ENCODE data around the gene HGFAC. TPM values are rescaled to one million over a fixed set of nuclear protein-coding genes. Genes with fewer than 3 reads are reported as not detected.
A peak's percentile ranks its signal among the peaks of the same experiment; 100 is the strongest.
"Not testable (repeated sequence)": the region's sequence is repeated elsewhere in the genome, so short reads cannot be mapped to it uniquely, and the experiment has no call there.

Gene HGFAC
- total RNA-seq, 8 experiments from 2014 or later = 0.42 to 2.5 (median 1.8) TPM; not detected in 2

DNA sequence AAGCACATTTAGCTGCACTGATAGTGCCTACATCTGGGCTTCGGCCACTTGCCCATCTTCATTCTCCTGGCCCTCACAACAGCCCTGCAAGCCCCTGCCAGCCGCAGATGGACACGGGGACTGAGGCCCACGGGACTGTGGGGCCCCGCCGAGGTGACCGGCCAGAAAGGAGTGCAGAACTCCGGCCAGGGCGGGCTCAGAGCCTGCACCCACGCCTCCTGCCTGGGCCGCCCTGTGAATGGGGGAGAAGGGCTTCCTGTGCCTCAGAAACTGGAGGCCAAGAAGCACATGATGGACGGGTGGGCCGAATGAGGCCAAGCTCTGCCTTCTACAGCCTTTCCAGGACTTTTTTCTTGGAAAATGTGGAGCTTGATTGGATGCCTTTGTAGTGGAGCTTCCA lies 35.7 kb upstream of the HGFAC start:
- 90 to 100% (median 97%) methylated on average over 1 to 6 of the region's 13 CpGs; no CpG with 5 or more reads in 4 of the 10 experiments for WGBS, 10 experiments
- Histone ChIP-seq H3K4me1 (replicated peaks in 1 of 2) (peaks cover 40 to 44% of the 10 kb centered on the region in 2 donors), H3K4me3 (no peak overlapping the region), H3K27ac (no peak overlapping the region)
- no peak for ATAC-seq (replicated peaks in 6 of 8)
- in situ Hi-C loops (cut with MboI; ENCODE audit: low pct_unique_long_range_greater_than_20kb in 2 of 9, low sequenced_read_pairs in 9 of 9, unreplicated experiment in 9 of 9) = no loop called here

DNA sequence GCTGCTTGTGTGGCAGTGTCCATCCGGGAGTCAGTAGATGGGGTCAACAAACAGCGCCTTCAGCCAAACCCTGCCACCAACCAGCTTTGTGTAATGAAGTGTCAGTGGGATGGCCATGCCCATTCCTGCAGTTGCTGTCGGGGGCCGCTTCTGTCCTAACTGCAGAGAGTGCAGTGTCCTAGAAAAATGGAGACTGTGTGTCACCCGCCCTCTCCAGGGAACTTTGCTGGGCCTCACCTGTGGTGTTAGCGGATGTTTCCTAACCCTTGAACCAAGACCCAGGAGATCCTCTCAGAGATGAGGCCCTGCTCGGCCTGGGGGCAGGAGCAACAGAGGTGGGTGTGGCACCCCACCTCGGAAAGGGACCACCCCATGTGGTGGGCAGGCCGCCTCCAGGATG lies 35.3 kb upstream of the HGFAC start:
- Histone ChIP-seq H3K4me1 (replicated peaks in 1 of 2) (peaks cover 41 to 44% of the 10 kb centered on the region in 2 donors), H3K27ac (peak overlapping the region in 1 of 2 donors; percentile 20), H3K4me3 (no peak overlapping the region)
- 60 to 100% (median 92%) methylated on average over 1 to 4 of the region's 9 CpGs; no CpG with 5 or more reads in 4 of the 10 experiments for WGBS, 10 experiments
- ATAC-seq (replicated peaks in 6 of 8) = no peak
- in situ Hi-C loops (cut with MboI; ENCODE audit: low pct_unique_long_range_greater_than_20kb in 2 of 9, low sequenced_read_pairs in 9 of 9, unreplicated experiment in 9 of 9) = no loop called here

DNA sequence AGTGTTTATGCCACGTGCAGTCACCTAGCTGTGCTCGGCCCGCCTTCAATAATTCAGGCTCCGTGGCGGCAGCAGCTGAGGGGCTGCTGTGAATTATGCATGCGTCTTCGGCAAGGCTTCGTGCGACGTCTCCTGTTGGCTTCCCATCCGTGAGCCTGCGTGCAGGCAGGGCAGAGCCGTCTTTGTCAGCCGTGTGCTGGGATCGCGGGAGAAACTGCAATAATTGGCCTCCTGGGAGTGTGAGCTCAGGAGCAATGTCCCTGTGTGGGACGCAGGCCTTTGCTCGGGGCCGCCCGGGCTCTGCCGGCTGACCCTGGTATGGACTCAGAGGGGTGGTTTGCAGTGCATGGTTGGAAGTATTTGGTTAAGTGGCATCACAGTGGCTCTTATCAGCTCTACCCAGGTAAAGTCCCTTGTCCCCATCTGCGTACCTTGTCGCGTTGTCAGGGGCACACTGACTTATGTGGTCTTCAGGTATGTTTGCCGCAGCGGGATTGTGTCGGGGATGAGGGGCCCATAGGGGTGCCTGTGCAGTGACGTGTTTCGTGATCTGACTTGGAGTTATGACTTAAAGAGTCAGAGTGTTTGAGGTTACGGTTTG lies 34.5 kb upstream of the HGFAC start:
- Histone ChIP-seq H3K4me1 (replicated peaks in 1 of 2) (peaks cover 44 to 47% of the 10 kb centered on the region in 2 donors), H3K27ac (peak overlapping the region; percentile 13 to 42), H3K4me3 (no peak overlapping the region)
- in situ Hi-C loops (cut with MboI; ENCODE audit: low pct_unique_long_range_greater_than_20kb in 2 of 9, low sequenced_read_pairs in 9 of 9, unreplicated experiment in 9 of 9) = no loop called here
- ATAC-seq (replicated peaks in 6 of 8) = peak in 5 of 8 experiments; percentile 89 to 94 (median 92)
- WGBS, 10 experiments = 0 to 100% (median 79%) methylated on average over 1 to 15 of the region's 30 CpGs; no CpG with 5 or more reads in 1 of the 10 experiments

DNA sequence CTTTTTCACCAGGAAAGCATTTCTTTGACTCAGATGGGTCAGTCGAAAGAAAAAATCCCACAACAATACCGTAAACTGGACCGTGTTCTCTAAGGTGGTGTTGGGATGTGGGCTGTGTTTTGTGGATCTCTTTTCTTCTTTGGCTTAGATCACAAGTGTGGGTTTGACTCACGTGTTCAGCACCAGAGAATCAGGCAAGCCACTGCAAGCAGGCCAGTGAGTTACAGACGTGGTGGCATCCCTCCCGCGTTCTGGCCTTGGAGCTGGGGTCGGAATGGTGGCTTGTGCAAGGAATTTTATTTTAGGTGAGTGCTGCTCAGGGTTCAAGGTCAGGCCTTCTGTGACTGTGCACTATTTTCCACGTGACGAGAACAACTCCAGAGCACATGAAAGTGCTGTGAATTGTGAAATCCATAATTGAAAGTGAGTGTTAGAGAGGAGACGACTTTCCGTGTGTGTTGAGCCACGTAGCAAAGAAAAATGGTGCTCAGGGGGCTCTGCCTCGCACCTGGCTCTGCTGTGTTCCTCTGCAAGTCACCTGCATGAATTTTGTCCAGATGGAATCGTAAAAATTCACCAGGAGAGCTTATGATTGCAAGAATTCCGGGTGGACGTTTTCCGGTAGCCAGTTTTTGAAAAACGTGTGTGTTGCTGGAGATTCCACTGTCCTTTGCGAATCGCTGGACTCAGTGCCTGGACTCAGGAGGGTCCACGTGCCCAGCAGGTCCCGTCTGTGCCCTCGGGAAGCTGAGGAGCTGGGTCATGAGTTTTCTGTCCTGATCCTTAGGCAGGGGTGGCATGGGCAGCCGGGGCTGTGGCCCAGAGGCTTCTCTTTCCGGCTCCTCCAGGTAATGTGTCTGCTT lies 33.6 kb upstream of the HGFAC start:
- H3K4me1 ChIP-seq (replicated peaks in 1 of 2) = peaks cover 44 to 47% of the 10 kb centered on the region in 2 donors
- no peak for ATAC-seq (replicated peaks in 6 of 8)
- no peak overlapping the region for H3K4me3 ChIP-seq
- 60 to 100% (median 81%) methylated on average over 2 to 19 of the region's 26 CpGs; no CpG with 5 or more reads in 2 of the 10 experiments for WGBS, 10 experiments
- no peak overlapping the region for H3K27ac ChIP-seq
- in situ Hi-C loops (cut with MboI; ENCODE audit: low pct_unique_long_range_greater_than_20kb in 2 of 9, low sequenced_read_pairs in 9 of 9, unreplicated experiment in 9 of 9) = no loop called here

DNA sequence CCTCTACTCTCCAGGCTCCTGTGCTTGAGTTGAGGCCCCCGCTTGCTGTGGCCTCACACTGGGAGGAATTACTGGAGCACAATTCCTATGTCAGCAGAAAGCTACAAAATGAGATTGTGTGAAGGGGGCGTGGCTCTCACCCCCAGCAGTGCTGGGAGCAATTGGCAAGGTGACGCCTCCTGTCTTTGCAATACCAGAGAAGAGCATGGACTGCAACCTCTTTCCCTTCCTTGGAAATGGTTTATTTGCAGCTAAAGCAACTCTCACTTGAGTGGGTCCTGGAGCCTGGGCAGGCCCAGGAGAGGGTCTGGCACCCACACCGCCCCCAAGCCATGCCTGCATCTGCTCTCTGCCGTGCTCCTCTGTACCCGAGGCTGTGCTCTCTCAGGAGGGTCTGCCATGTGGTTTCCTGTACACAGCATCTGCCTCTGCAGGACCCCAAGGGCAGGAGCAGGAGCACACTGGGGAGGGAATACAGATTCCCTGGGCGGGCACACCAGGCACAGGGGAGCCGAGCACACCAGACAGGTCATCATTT lies 32.9 kb upstream of the HGFAC start:
- Histone ChIP-seq H3K27ac (no peak overlapping the region), H3K4me1 (replicated peaks in 1 of 2) (peaks cover 44 to 47% of the 10 kb centered on the region in 2 donors), H3K4me3 (no peak overlapping the region)
- in situ Hi-C loops (cut with MboI; ENCODE audit: low pct_unique_long_range_greater_than_20kb in 2 of 9, low sequenced_read_pairs in 9 of 9, unreplicated experiment in 9 of 9) = no loop called here
- no peak for ATAC-seq (replicated peaks in 6 of 8)
- WGBS, 10 experiments = 81 to 100% (median 89%) methylated on average over 1 to 6 of the region's 8 CpGs; no CpG with 5 or more reads in 5 of the 10 experiments

DNA sequence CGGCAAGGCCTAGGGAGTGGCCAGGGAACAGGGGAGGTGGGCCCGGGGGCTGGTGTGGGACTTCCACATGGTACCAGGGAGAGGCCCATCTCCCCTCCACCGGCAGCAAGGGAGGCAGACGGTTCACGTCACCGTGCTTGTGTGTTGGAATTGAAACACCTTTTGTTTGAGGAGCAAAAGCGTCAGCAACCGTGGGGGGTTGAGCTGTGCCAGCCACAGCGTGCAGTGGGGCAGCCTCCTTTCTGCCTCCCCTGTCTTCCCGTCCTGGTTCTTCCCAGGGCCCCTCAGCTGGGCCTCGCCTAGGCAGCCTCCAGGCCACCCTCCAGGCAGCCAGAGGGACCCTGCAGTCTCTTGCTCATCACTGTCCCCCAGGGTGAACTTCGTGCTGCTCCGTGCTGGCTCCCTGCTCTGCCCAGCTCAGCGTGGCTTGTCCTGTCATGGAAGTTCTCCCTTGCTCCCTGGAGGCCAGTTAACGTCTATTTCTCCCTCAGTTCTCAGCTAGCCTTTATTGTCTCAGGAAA lies 32.1 kb upstream of the HGFAC start:
- Histone ChIP-seq H3K4me3 (no peak overlapping the region), H3K27ac (no peak overlapping the region), H3K4me1 (replicated peaks in 1 of 2) (peaks cover 49 to 53% of the 10 kb centered on the region in 2 donors)
- in situ Hi-C loops (cut with MboI; ENCODE audit: low pct_unique_long_range_greater_than_20kb in 2 of 9, low sequenced_read_pairs in 9 of 9, unreplicated experiment in 9 of 9) = no loop called here
- ATAC-seq (replicated peaks in 6 of 8) = peak in 5 of 8 experiments; percentile 8 to 56 (median 19)
- 59 to 90% (median 80%) methylated on average over 1 to 5 of the region's 15 CpGs; no CpG with 5 or more reads in 3 of the 10 experiments for WGBS, 10 experiments

DNA sequence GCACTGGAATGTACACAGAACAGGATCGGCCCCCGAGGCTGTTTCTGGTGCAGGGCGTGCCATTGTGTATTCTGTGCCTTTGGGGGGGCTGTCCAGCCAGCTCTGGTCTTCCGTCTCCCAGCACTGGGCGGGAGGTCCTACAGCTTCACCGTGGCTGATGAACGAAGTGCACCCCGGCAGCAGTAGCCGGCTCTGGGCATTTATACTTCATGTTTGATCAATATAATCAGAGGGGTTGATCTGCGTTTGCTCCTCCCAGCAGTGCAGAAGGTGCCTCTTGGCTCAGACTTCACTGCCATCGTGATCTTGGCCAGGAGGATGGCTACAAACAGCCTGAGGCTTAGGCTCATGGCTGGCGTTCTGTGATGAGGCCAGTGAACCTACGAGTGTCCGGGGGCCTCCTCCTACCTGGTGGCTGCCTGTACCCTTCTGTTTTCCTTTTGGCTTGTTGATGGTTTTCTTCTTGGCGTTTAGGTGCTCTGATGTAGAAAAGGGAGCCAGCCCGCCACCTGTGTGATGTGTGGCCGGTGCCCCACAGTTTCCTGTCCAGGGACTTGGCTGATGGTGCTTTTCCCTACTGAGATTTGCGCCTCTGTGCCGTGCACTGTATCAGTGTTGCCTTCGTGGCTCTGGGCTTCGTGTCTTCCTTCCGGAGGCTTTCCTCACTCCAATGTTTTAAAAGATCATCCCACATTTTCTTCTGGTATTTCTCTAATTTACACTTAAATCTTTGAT lies 31.2 kb upstream of the HGFAC start:
- WGBS, 10 experiments = 87 to 100% (median 94%) methylated on average over 2 to 13 of the region's 22 CpGs
- no peak for ATAC-seq (replicated peaks in 6 of 8)

DNA sequence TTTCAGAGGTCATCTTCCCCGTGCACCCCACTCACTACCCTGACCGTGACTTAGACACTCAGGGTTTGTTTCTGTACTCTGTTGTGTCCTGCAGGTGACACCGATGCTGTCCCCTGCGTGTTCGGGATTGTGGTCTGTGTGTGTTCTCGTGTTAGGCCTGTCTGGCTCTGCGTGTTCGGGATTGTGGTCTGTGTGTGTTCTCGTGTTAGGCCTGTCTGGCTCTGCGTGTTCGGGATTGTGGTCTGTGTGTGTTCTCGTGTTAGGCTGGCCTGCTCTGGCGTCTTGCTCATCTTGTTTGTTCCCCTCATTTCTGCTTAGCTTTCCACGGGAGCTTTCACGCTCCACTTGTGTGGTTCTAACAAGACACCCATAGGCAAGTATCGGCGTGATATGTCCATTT lies 30.6 kb upstream of the HGFAC start:
- 80 to 100% (median 93%) methylated on average over 1 to 14 of the region's 17 CpGs; no CpG with 5 or more reads in 4 of the 10 experiments for WGBS, 10 experiments
- peaks cover 47 to 51% of the 10 kb centered on the region in 2 donors for H3K4me1 ChIP-seq (replicated peaks in 1 of 2)
- H3K27ac ChIP-seq; ATAC-seq (replicated peaks in 6 of 8); in situ Hi-C loops (cut with MboI; ENCODE audit: low pct_unique_long_range_greater_than_20kb in 2 of 9, low sequenced_read_pairs in 9 of 9, unreplicated experiment in 9 of 9); H3K4me3 ChIP-seq: not testable (repeated sequence)

More for the DNA sequence above, 31.2 kb upstream of the HGFAC start:
- peaks cover 50 to 53% of the 10 kb centered on the region in 2 donors for H3K4me1 ChIP-seq (replicated peaks in 1 of 2)
- H3K27ac ChIP-seq = no peak overlapping the region
- in situ Hi-C loops (cut with MboI; ENCODE audit: low pct_unique_long_range_greater_than_20kb in 2 of 9, low sequenced_read_pairs in 9 of 9, unreplicated experiment in 9 of 9) = no loop called here
- no peak overlapping the region for H3K4me3 ChIP-seq

DNA sequence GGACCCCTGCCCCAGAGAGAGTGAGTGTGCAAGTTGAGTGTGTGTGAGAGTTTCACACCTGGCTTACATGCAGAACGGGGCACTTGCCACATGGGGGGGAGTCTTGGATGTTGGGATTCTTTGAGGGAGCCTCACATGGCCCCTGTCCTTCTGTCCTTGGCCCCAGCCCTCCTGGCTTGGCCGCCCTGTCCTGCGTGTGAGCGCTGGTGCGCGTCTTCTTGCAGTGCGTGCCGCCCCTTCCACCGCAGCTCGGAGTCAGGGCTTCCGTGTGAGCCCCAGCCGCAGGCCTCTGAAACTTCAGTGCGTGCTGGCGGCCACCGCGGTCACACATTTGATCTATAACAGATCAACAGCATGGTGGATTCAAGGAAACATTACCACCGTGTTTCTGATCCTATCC lies 30.1 kb upstream of the HGFAC start:
- 80 to 94% (median 88%) methylated on average over 4 to 5 of the region's 17 CpGs; no CpG with 5 or more reads in 7 of the 10 experiments for WGBS, 10 experiments
- in situ Hi-C loops (cut with MboI; ENCODE audit: low pct_unique_long_range_greater_than_20kb in 2 of 9, low sequenced_read_pairs in 9 of 9, unreplicated experiment in 9 of 9) = no loop called here

DNA sequence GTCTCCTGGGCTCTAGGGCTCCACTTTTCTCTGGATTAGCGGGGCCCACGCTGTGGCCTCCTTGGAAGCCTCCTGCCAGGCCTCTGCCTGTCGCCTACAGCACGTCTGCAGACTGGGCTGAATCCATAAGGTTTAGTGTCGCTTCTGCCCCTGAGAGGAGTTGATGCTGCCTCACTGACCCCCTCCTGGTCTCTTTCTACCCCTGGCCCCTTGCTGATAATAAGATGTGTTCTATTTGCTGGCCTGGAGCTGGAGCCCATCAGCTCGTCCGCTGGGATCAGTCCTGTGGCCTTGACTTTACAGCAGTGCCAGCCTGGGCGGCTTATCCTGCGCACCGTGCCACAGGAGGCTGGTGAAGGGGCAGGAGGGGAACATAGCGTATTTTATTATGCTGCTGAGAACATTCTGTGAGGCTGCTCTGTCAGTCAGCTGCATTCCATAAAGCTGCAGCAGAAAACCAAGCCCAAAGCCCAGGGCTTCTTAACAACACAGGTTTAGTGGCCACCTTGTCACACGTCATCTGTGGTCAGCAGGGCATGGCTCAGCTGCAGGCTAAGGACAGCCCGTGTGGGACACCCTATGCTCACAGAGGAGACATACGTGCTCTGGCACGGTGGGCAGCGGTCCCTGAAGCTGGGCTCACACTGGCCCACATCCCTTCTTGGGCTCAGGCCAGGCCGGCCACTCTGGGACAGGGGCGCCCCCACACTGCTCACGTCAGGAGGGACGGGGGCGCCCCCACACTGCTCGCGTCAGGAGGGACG lies 29.3 kb upstream of the HGFAC start:
- 80 to 100% (median 93%) methylated on average over 1 to 4 of the region's 24 CpGs; no CpG with 5 or more reads in 3 of the 10 experiments for WGBS, 10 experiments
- in situ Hi-C loops (cut with MboI; ENCODE audit: low pct_unique_long_range_greater_than_20kb in 2 of 9, low sequenced_read_pairs in 9 of 9, unreplicated experiment in 9 of 9) = no loop called here
- H3K4me3 ChIP-seq = no peak overlapping the region
- no peak overlapping the region for H3K27ac ChIP-seq
- ATAC-seq (replicated peaks in 6 of 8) = no peak
- H3K4me1 ChIP-seq (replicated peaks in 1 of 2) = peaks cover 36 to 39% of the 10 kb centered on the region in 2 donors

More for the DNA sequence above, 30.1 kb upstream of the HGFAC start:
- Histone ChIP-seq H3K4me1 (replicated peaks in 1 of 2) (peaks cover 42 to 46% of the 10 kb centered on the region in 2 donors), H3K4me3 (no peak overlapping the region), H3K27ac (no peak overlapping the region)
- no peak for ATAC-seq (replicated peaks in 6 of 8)

DNA sequence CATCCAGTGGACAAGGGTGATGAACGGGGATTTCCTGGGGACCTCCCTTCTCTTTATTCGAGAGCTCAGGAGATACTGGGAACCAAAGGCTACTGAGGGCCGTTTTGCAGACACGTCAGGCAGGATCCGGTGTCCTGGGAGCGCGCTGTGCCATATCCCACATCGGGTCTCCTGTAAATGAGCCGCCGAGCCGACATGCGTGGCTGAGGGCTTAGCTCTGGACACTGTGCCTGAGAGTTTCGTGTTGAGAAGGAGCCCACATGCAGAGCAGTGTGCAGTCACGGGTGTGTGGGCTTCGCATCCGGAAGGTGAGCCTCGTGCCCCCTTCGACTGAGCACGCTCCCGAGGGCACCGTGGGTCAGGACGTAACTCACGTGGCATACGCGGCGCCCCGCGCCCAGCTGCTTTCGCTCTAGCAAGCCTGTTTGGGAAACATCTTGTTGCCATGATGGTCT lies 28.5 kb upstream of the HGFAC start:
- H3K4me1 ChIP-seq (replicated peaks in 1 of 2) = peaks cover 28 to 32% of the 10 kb centered on the region in 2 donors
- H3K4me3 ChIP-seq = no peak overlapping the region
- H3K27ac ChIP-seq = no peak overlapping the region
- no peak for ATAC-seq (replicated peaks in 6 of 8)
- in situ Hi-C loops (cut with MboI; ENCODE audit: low pct_unique_long_range_greater_than_20kb in 2 of 9, low sequenced_read_pairs in 9 of 9, unreplicated experiment in 9 of 9) = no loop called here
- WGBS, 10 experiments = 80 to 96% (median 86%) methylated on average over 4 to 9 of the region's 29 CpGs; no CpG with 5 or more reads in 6 of the 10 experiments

Measured in motor neuron (in vitro differentiated cells).